Mammary epithelial cell (primary cell): ENCODE data around the gene ABR.

Experiments
- CTCF ChIP-seq, 2 donors: IDR thresholded peaks in 1 of 2; conservative IDR thresholded peaks in 1 of 2; 2 replicates each; pipeline ENCODE4 v1.5.1; 2011 to 2012; ENCODE audit warnings: inconsistent platforms in 2 of 2, low read length in 2 of 2, mild to moderate bottlenecking in 2 of 2, control low read depth in 1 of 2, low read depth in 1 of 2; ENCODE audit not compliant: insufficient read depth in 1 of 2; ENCODE audit errors: extremely low read depth in 1 of 2
- EZH2 ChIP-seq: IDR thresholded peaks from 2 replicates; pipeline ENCODE4 v1.6.1; 2012; ENCODE audit warnings: low read length, inconsistent platforms, borderline replicate concordance

GRCh38 chr17:1055231-1055630 lies 124.5 kb downstream of the ABR start:
- TF ChIP-seq CTCF (conservative IDR thresholded peaks at IDR 0.05 in 1 of 2, IDR thresholded peaks at IDR 0.05 in 1 of 2; ENCODE audit: extremely low read depth in 1 of 2, insufficient read depth in 1 of 2, low read depth in 1 of 2, low read length in 2 of 2) (no peak), EZH2 (no peak)
